ENCODE measurements around the gene AUTS2. TPM values are rescaled to one million over a fixed set of nuclear protein-coding genes. Genes with fewer than 3 reads are reported as not detected.
"Not testable (repeated sequence)": the region's sequence is repeated elsewhere in the genome, so short reads cannot be mapped to it uniquely, and the experiment has no call there.

AUTS2 gene
- total RNA-seq, 1 donor from 2014 or later: 80.6 TPM

- Mint-ChIP-seq H3K4me1 (ENCODE audit: unreplicated experiment) (peaks cover 10% of the 10 kb centered on the region), H3K4me3 (ENCODE audit: unreplicated experiment) (no peak overlapping the region), H3K27ac (ENCODE audit: unreplicated experiment) (no peak overlapping the region), H3K27me3 (ENCODE audit: unreplicated experiment) (no peaks in the 10 kb centered on the region), H3K36me3 (ENCODE audit: unreplicated experiment) (peaks cover 6% of the 10 kb centered on the region), H3K9me3 (ENCODE audit: unreplicated experiment) (peaks cover 9% of the 10 kb centered on the region)
- no peak for DNase-seq (ENCODE audit: extremely low spot score, unreplicated experiment)
- TF ChIP-seq, protein P1, sequence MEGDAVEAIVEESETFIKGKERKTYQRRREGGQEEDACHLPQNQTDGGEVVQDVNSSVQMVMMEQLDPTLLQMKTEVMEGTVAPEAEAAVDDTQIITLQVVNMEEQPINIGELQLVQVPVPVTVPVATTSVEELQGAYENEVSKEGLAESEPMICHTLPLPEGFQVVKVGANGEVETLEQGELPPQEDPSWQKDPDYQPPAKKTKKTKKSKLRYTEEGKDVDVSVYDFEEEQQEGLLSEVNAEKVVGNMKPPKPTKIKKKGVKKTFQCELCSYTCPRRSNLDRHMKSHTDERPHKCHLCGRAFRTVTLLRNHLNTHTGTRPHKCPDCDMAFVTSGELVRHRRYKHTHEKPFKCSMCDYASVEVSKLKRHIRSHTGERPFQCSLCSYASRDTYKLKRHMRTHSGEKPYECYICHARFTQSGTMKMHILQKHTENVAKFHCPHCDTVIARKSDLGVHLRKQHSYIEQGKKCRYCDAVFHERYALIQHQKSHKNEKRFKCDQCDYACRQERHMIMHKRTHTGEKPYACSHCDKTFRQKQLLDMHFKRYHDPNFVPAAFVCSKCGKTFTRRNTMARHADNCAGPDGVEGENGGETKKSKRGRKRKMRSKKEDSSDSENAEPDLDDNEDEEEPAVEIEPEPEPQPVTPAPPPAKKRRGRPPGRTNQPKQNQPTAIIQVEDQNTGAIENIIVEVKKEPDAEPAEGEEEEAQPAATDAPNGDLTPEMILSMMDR (IDR thresholded peaks at IDR 0.05): no peak
These were observed 1129.6 kb downstream of the AUTS2 start for GRCh38 chr7:70727861-70728260.

DNA sequence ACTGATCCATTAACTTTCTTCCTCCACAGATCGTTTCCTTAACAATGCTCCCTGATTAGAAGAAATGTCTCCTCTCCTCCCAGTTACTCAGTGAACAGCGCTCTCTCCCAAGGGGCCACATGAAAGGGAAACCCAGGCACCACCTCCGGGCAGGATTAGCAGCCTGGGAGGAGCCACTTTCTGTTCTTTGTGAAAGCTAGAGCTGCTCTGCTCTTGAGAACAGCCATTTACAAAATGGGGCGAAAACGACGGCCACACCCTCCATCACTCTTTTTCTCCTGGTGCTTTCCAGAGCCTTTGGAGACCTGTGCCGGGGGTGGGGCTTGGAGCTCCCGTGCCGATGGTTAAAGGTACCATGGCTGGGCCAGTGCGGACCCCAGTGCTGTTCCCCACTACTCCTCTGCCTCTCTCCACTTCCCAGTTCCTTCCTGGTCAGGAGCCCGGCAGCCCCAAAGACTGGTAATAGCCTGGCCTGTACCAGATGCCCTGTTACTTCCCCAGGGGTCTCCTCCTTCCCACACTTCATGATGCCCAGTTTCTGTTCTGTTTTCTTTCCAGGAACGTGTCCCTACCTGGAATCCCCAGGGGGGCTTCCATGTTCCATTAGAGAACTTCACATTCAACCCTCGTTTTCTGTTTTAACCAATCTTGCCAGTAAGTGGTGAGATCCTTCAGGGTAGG lies 1130.7 kb downstream of the AUTS2 start:
- Mint-ChIP-seq H3K9me3 (ENCODE audit: unreplicated experiment) (peaks cover 9% of the 10 kb centered on the region), H3K27ac (ENCODE audit: unreplicated experiment) (no peak overlapping the region), H3K27me3 (ENCODE audit: unreplicated experiment) (no peaks in the 10 kb centered on the region), H3K36me3 (ENCODE audit: unreplicated experiment) (peaks cover 6% of the 10 kb centered on the region), H3K4me3 (ENCODE audit: unreplicated experiment) (no peak overlapping the region), H3K4me1 (ENCODE audit: unreplicated experiment) (peaks cover 10% of the 10 kb centered on the region)
- TF ChIP-seq, protein P1 (IDR thresholded peaks at IDR 0.05): no peak
- DNase-seq (ENCODE audit: extremely low spot score, unreplicated experiment): no peak

- DNase-seq (ENCODE audit: extremely low spot score, unreplicated experiment); H3K4me1 Mint-ChIP-seq (ENCODE audit: unreplicated experiment); H3K27ac Mint-ChIP-seq (ENCODE audit: unreplicated experiment); H3K9me3 Mint-ChIP-seq (ENCODE audit: unreplicated experiment); H3K4me3 Mint-ChIP-seq (ENCODE audit: unreplicated experiment); H3K27me3 Mint-ChIP-seq (ENCODE audit: unreplicated experiment); H3K36me3 Mint-ChIP-seq (ENCODE audit: unreplicated experiment): not testable (repeated sequence)
These were observed 1131.4 kb downstream of the AUTS2 start for GRCh38 chr7:70729553-70730157.

DNA sequence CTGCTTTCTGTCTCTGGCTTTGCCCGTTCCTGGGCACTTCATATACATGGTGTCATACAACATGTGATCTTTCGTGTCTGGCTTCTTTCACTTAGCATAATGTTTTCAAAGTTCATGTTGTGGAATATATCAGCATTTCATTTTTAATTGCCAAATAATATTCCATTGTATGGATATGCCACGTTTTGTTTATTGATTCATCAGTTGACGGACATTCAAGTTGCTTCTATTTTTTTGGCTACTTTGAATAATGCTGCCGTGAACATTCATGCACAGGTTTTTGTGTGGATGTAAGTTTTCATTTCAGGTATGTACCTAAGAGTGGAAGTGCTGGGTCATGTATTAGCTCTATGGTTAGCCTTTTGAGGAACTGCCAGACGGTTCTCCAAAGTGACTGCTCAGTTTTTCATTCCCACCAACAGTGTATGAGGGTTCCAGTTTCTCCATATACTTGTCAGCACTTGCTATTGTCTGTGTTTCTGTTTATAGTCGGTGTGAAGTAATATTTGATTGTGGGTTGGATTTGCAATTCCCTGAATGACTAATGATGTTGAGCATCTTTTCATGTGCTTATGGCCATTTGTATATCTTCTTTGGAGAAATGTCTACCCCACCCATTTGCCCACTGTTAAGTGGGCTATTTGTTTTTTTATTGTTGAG lies 1132.3 kb downstream of the AUTS2 start:
- H3K27me3 Mint-ChIP-seq (ENCODE audit: unreplicated experiment): no peaks in the 10 kb centered on the region
- H3K4me1 Mint-ChIP-seq (ENCODE audit: unreplicated experiment): peaks cover 11% of the 10 kb centered on the region
- peaks cover 6% of the 10 kb centered on the region for H3K36me3 Mint-ChIP-seq (ENCODE audit: unreplicated experiment)
- TF ChIP-seq, protein P1 (IDR thresholded peaks at IDR 0.05): no peak
- no peak for DNase-seq (ENCODE audit: extremely low spot score, unreplicated experiment)
- H3K9me3 Mint-ChIP-seq (ENCODE audit: unreplicated experiment): peaks cover 9% of the 10 kb centered on the region
- H3K27ac Mint-ChIP-seq (ENCODE audit: unreplicated experiment): no peak overlapping the region
- no peak overlapping the region for H3K4me3 Mint-ChIP-seq (ENCODE audit: unreplicated experiment)

- Mint-ChIP-seq H3K4me1 (ENCODE audit: unreplicated experiment) (peaks cover 32% of the 10 kb centered on the region), H3K27ac (ENCODE audit: unreplicated experiment) (no peak overlapping the region), H3K9me3 (ENCODE audit: unreplicated experiment) (peaks cover 9% of the 10 kb centered on the region), H3K27me3 (ENCODE audit: unreplicated experiment) (no peaks in the 10 kb centered on the region), H3K36me3 (ENCODE audit: unreplicated experiment) (peaks cover 6% of the 10 kb centered on the region), H3K4me3 (ENCODE audit: unreplicated experiment) (no peak overlapping the region)
- TF ChIP-seq, protein P1 (IDR thresholded peaks at IDR 0.05): no peak
- DNase-seq (ENCODE audit: extremely low spot score, unreplicated experiment): no peak
These were observed 1134.8 kb downstream of the AUTS2 start for GRCh38 chr7:70733090-70733489.
